ENCODE results near the gene MGRN1. TPM values are rescaled to one million over a fixed set of nuclear protein-coding genes. Genes with fewer than 3 reads are reported as not detected.

The MGRN1 gene
- total RNA-seq, 2 experiments from 2014 or later = 74.4 to 79.5 TPM

GRCh38 chr16:4664538-4665418 is 40.2 kb downstream of the MGRN1 start:
- Mint-ChIP-seq H3K4me3 (peak overlapping the region; percentile 56), H3K4me1 (peaks cover 69% of the 10 kb centered on the region), H3K36me3 (ENCODE audit: low read depth) (peaks cover 37% of the 10 kb centered on the region), H3K9me3 (no peaks in the 10 kb centered on the region), H3K27ac (peak overlapping the region; percentile 93), H3K27me3 (no peaks in the 10 kb centered on the region)
- POLR2A ChIA-PET = no interaction called here
- DNase-seq = peak; percentile 82
- CTCF ChIA-PET = interaction anchor here (0.9 to 1.6 kb wide), 2 partner anchors 11 to 40 kb away, joined by 3 read pairs; partner anchors contain the start of gene MGRN1

- ChIA-PET CTCF (interaction anchor here (0.7 kb wide), 1 partner anchor 17 kb away, joined by 3 read pairs; no protein-coding TSS in a partner anchor), POLR2A (no interaction called here)
- Mint-ChIP-seq H3K4me3 (no peak overlapping the region), H3K4me1 (peaks cover 50% of the 10 kb centered on the region), H3K36me3 (ENCODE audit: low read depth) (peaks cover 38% of the 10 kb centered on the region), H3K27ac (peak overlapping the region; percentile 73), H3K27me3 (no peaks in the 10 kb centered on the region), H3K9me3 (no peaks in the 10 kb centered on the region)
- no peak for DNase-seq
Measured at GRCh38 chr16:4666537-4667202, 42.0 kb downstream of the MGRN1 start.

GRCh38 chr16:4667203-4667963 is 42.8 kb downstream of the MGRN1 start:
- Mint-ChIP-seq H3K4me1 (peaks cover 43% of the 10 kb centered on the region), H3K36me3 (ENCODE audit: low read depth) (peaks cover 40% of the 10 kb centered on the region), H3K4me3 (no peak overlapping the region), H3K27me3 (no peaks in the 10 kb centered on the region), H3K27ac (peak overlapping the region; percentile 26), H3K9me3 (no peaks in the 10 kb centered on the region)
- CTCF ChIA-PET = interaction anchor here (0.6 to 0.7 kb wide), 2 partner anchors 17 to 397 kb away, joined by 3 read pairs; no protein-coding TSS in a partner anchor
- no peak for DNase-seq
- POLR2A ChIA-PET = no interaction called here

- ChIA-PET POLR2A (no interaction called here), CTCF (no interaction called here)
- H3K9me3 Mint-ChIP-seq = no peaks in the 10 kb centered on the region
Measured at GRCh38 chr16:4668313-4668960, 43.8 kb downstream of the MGRN1 start.

GRCh38 chr16:4673387-4674046 is 48.9 kb downstream of the MGRN1 start:
- DNase-seq = no peak
- peaks cover 31% of the 10 kb centered on the region for H3K36me3 Mint-ChIP-seq (ENCODE audit: low read depth)
- ChIA-PET POLR2A (no interaction called here), CTCF (no interaction called here)
- peaks cover 33% of the 10 kb centered on the region for H3K4me1 Mint-ChIP-seq
- H3K9me3 Mint-ChIP-seq = no peaks in the 10 kb centered on the region
- no peak overlapping the region for H3K4me3 Mint-ChIP-seq
- H3K27me3 Mint-ChIP-seq = no peaks in the 10 kb centered on the region
- peak overlapping the region; percentile 71 for H3K27ac Mint-ChIP-seq

More at GRCh38 chr16:4668313-4668960, 43.8 kb downstream of the MGRN1 start:
- DNase-seq = no peak
- Mint-ChIP-seq H3K27me3 (no peaks in the 10 kb centered on the region), H3K4me3 (no peak overlapping the region), H3K36me3 (ENCODE audit: low read depth) (peaks cover 39% of the 10 kb centered on the region), H3K4me1 (peaks cover 34% of the 10 kb centered on the region), H3K27ac (no peak overlapping the region)

- H3K27me3 Mint-ChIP-seq = no peaks in the 10 kb centered on the region
- ChIA-PET CTCF (interaction anchor here (0.6 to 0.8 kb wide), 2 partner anchors 10 to 13 kb away, joined by 3 read pairs; no protein-coding TSS in a partner anchor), POLR2A (no interaction called here)
- H3K36me3 Mint-ChIP-seq (ENCODE audit: low read depth) = peaks cover 26% of the 10 kb centered on the region
- DNase-seq = no peak
- peak overlapping the region; percentile 99 for H3K27ac Mint-ChIP-seq
- no peaks in the 10 kb centered on the region for H3K9me3 Mint-ChIP-seq
- peaks cover 37% of the 10 kb centered on the region for H3K4me1 Mint-ChIP-seq
- H3K4me3 Mint-ChIP-seq = no peak overlapping the region
Measured at GRCh38 chr16:4674926-4675530, 50.4 kb downstream of the MGRN1 start.

- Mint-ChIP-seq H3K27me3 (no peaks in the 10 kb centered on the region), H3K4me3 (peak overlapping the region; percentile 66), H3K27ac (peak overlapping the region; percentile 99), H3K4me1 (peaks cover 37% of the 10 kb centered on the region), H3K9me3 (no peaks in the 10 kb centered on the region), H3K36me3 (ENCODE audit: low read depth) (peaks cover 23% of the 10 kb centered on the region)
- ChIA-PET CTCF (interaction anchor here (0.8 to 1.8 kb wide), 3 partner anchors 11 to 52 kb away, joined by 3 to 5 read pairs (median 4); no protein-coding TSS in a partner anchor), POLR2A (no interaction called here)
- DNase-seq = peak; percentile 85
Measured at GRCh38 chr16:4675864-4676786, 51.5 kb downstream of the MGRN1 start.

- H3K27me3 Mint-ChIP-seq = no peaks in the 10 kb centered on the region
- POLR2A ChIA-PET = no interaction called here
- H3K9me3 Mint-ChIP-seq = no peaks in the 10 kb centered on the region
- H3K4me1 Mint-ChIP-seq = peaks cover 41% of the 10 kb centered on the region
- DNase-seq = peak; percentile 19
- CTCF ChIA-PET = interaction anchor here (1.2 to 1.8 kb wide), 2 partner anchors 15 to 53 kb away, joined by 4 to 5 read pairs; no protein-coding TSS in a partner anchor
- peak overlapping the region; percentile 99 for H3K27ac Mint-ChIP-seq
- peak overlapping the region; percentile 66 for H3K4me3 Mint-ChIP-seq
- peaks cover 29% of the 10 kb centered on the region for H3K36me3 Mint-ChIP-seq (ENCODE audit: low read depth)
Measured at GRCh38 chr16:4676831-4677230, 52.2 kb downstream of the MGRN1 start.

GRCh38 chr16:4677390-4677789 is 52.8 kb downstream of the MGRN1 start:
- DNase-seq = no peak
- H3K9me3 Mint-ChIP-seq = no peaks in the 10 kb centered on the region
- peaks cover 42% of the 10 kb centered on the region for H3K4me1 Mint-ChIP-seq
- no peaks in the 10 kb centered on the region for H3K27me3 Mint-ChIP-seq
- CTCF ChIA-PET = interaction anchor here (1.2 to 1.8 kb wide), 2 partner anchors 15 to 54 kb away, joined by 4 to 5 read pairs; no protein-coding TSS in a partner anchor
- POLR2A ChIA-PET = no interaction called here
- H3K27ac Mint-ChIP-seq = peak overlapping the region; percentile 99
- H3K4me3 Mint-ChIP-seq = peak overlapping the region; percentile 66
- peaks cover 27% of the 10 kb centered on the region for H3K36me3 Mint-ChIP-seq (ENCODE audit: low read depth)

GRCh38 chr16:4677994-4678393 is 53.4 kb downstream of the MGRN1 start:
- no peak for DNase-seq
- Mint-ChIP-seq H3K36me3 (ENCODE audit: low read depth) (peaks cover 27% of the 10 kb centered on the region), H3K4me3 (no peak overlapping the region), H3K9me3 (no peaks in the 10 kb centered on the region), H3K27ac (peak overlapping the region; percentile 79), H3K4me1 (peaks cover 42% of the 10 kb centered on the region), H3K27me3 (no peaks in the 10 kb centered on the region)
- POLR2A ChIA-PET = no interaction called here
- CTCF ChIA-PET = interaction anchor here (1.8 kb wide), 1 partner anchor 14 kb away, joined by 5 read pairs; no protein-coding TSS in a partner anchor

- Mint-ChIP-seq H3K27me3 (no peaks in the 10 kb centered on the region), H3K4me1 (peaks cover 42% of the 10 kb centered on the region), H3K36me3 (ENCODE audit: low read depth) (peaks cover 25% of the 10 kb centered on the region), H3K4me3 (no peak overlapping the region), H3K27ac (peak overlapping the region; percentile 79), H3K9me3 (no peaks in the 10 kb centered on the region)
- ChIA-PET CTCF (interaction anchor here (1.8 kb wide), 1 partner anchor 55 kb away, joined by 5 read pairs; the partner anchor contains the start of gene MGRN1), POLR2A (no interaction called here)
- DNase-seq = no peak
Measured at GRCh38 chr16:4678596-4678995, 54.0 kb downstream of the MGRN1 start.
